GM12891 (cell line): ENCODE measurements around the gene UBE4A.

Experiments used
- DNase-seq: peaks from one replicate; pipeline ENCODE4 v3.0.0; 2011; ENCODE audit warnings: low spot score; ENCODE audit not compliant: insufficient read length
- FAIRE-seq: peaks from 2 replicates; lab custom pipeline; 2011; peaks lifted over from hg19 to GRCh38; lab: Jason Lieb, UNC
- PAX5 ChIP-seq: IDR thresholded peaks from 2 replicates; pipeline ENCODE4 v1.6.1; 2011; ENCODE audit warnings: low read length, moderate library complexity, mild to moderate bottlenecking; ENCODE audit not compliant: insufficient read depth, severe bottlenecking
- POLR2A ChIP-seq: IDR thresholded peaks from 2 replicates; pipeline ENCODE4 v1.6.1; 2011; ENCODE audit warnings: low read depth, low read length, control low read depth
- POLR2AphosphoS5 ChIP-seq: IDR thresholded peaks from 2 replicates; pipeline ENCODE4 v1.6.1; 2011; ENCODE audit warnings: low read depth, low read length, control low read depth
- POU2F2 ChIP-seq: IDR thresholded peaks from 2 replicates; pipeline ENCODE4 v1.6.1; 2011; ENCODE audit warnings: low read depth, mild to moderate bottlenecking, control low read depth, low read length, moderate library complexity
- SPI1 ChIP-seq: IDR thresholded peaks from 2 replicates; pipeline ENCODE4 v1.6.1; 2011; ENCODE audit warnings: low read depth, low read length, control low read depth
- TAF1 ChIP-seq: IDR thresholded peaks from 2 replicates; pipeline ENCODE4 v1.6.1; 2011; ENCODE audit warnings: low read depth, low read length, control low read depth

Gene UBE4A

GRCh38 chr11:118437208-118438125 is 78.1 kb downstream of the UBE4A start:
- DNase-seq (peak; percentile 10), FAIRE-seq (peak; percentile 38)

GRCh38 chr11:118438314-118438931 is 79.0 kb downstream of the UBE4A start:
- FAIRE-seq (peak; percentile 86), DNase-seq (no peak)
- TF ChIP-seq POLR2A, result no peak
- no peak for TF ChIP-seq TAF1
- no peak for TF ChIP-seq SPI1
- TF ChIP-seq PAX5, result no peak
- no peak for TF ChIP-seq POU2F2
- no peak for TF ChIP-seq POLR2AphosphoS5

More at GRCh38 chr11:118437208-118438125, 78.1 kb downstream of the UBE4A start:
- TF ChIP-seq POLR2A (no peak), POLR2AphosphoS5 (no peak), TAF1 (no peak), PAX5 (no peak), POU2F2 (no peak), SPI1 (no peak)

- TF ChIP-seq POU2F2 (no peak), PAX5 (no peak), POLR2A (no peak), POLR2AphosphoS5 (no peak), SPI1 (no peak), TAF1 (no peak)
- FAIRE-seq (no peak), DNase-seq (no peak)
Observed at GRCh38 chr11:118439646-118440045, 80.2 kb downstream of the UBE4A start.

DNA sequence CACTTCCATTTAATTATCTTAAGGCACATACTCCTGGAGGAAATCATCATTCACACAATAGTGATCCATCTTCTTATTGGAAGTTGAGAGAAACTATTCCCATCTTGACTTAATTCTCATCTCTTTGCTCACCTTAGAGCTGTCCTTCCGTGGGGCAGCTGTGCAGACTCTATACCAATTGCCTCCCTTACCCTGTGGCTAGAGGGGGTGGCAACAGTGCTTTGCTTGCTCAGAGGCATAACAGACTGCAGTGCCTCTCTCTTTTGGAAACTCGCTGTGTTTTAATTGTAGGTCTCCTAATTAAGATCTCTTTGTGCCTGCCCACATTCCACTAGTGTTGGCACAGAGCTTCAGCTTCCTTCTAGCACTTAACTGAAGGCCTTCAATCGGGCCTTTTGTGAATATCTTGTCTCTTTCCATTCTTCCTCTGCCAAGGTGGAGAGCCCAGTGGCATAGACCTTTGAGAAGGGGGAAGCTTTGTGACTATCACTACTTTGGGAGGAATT is 82.4 kb downstream of the UBE4A start:
- TF ChIP-seq POLR2AphosphoS5, result no peak
- TF ChIP-seq POU2F2, result no peak
- no peak for TF ChIP-seq SPI1
- no peak for TF ChIP-seq PAX5
- no peak for TF ChIP-seq TAF1
- TF ChIP-seq POLR2A, result no peak
- FAIRE-seq, result peak; percentile 35
- DNase-seq, result no peak

DNA sequence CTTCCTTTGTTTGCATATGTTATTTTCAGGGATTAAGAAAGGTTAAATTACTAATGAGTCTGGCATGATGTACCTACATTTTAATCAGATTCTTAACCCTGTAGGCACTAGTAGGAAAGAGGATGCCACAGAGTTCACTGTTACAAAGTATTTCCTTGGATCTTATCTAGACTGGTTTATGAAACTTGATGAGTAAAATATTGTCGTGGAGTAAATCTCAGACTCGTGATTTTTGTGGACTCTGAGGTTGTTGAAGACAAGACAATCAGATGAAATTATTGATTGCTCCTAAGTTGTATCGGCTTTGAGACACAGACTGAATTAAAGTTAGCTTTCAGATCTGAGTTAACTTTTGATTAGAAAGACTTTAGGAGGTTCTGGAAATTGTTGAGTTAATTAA is 82.9 kb downstream of the UBE4A start:
- DNase-seq (no peak), FAIRE-seq (no peak)
- TF ChIP-seq PAX5, result no peak
- TF ChIP-seq SPI1, result no peak
- no peak for TF ChIP-seq POU2F2
- TF ChIP-seq POLR2AphosphoS5, result no peak
- TF ChIP-seq POLR2A, result no peak
- TF ChIP-seq TAF1, result no peak

- TF ChIP-seq POLR2A (no peak), POLR2AphosphoS5 (no peak), SPI1 (no peak), TAF1 (no peak), PAX5 (no peak), POU2F2 (no peak)
- no peak for FAIRE-seq
Observed at GRCh38 chr11:118442908-118443589, 83.6 kb downstream of the UBE4A start.

GRCh38 chr11:118443590-118444218 is 84.3 kb downstream of the UBE4A start:
- FAIRE-seq (peak; percentile 9), DNase-seq (no peak)
- TF ChIP-seq POU2F2 (no peak), POLR2AphosphoS5 (no peak), TAF1 (no peak), PAX5 (no peak), SPI1 (no peak), POLR2A (no peak)

More at GRCh38 chr11:118442908-118443589, 83.6 kb downstream of the UBE4A start:
- DNase-seq, result no peak

GRCh38 chr11:118447423-118447822 is 88.0 kb downstream of the UBE4A start:
- DNase-seq (no peak), FAIRE-seq (no peak)
- no peak for TF ChIP-seq POLR2AphosphoS5
- TF ChIP-seq PAX5, result no peak
- TF ChIP-seq POU2F2, result no peak
- TF ChIP-seq POLR2A, result no peak
- no peak for TF ChIP-seq TAF1
- no peak for TF ChIP-seq SPI1

- DNase-seq (peak; percentile 25), FAIRE-seq (peak; percentile 33)
- TF ChIP-seq TAF1 (no peak), POLR2A (no peak), POLR2AphosphoS5 (no peak), SPI1 (no peak), POU2F2 (no peak), PAX5 (no peak)
Observed at GRCh38 chr11:118448294-118448693, 88.9 kb downstream of the UBE4A start.
